SKM-1 (cell line): ENCODE measurements around the gene RAB7B.
"Not testable (repeated sequence)": the region's sequence is repeated elsewhere in the genome, so short reads cannot be mapped to it uniquely, and the experiment has no call there.

Experiments used
- DNase-seq: peaks from one replicate; lab custom pipeline; 2025; ENCODE audit not compliant: unreplicated experiment; lab: John Stamatoyannopoulos, UW

RAB7B gene

GRCh38 chr1:205998457-205999241, 4.5 kb downstream of the RAB7B start:
- DNase-seq: no peak

- DNase-seq: not testable (repeated sequence)
These were observed 6.6 kb downstream of the RAB7B start for GRCh38 chr1:205996641-205997040.

GRCh38 chr1:205994346-205994745, 8.8 kb downstream of the RAB7B start:
- no peak for DNase-seq

- DNase-seq: no peak
These were observed 10.1 kb downstream of the RAB7B start for GRCh38 chr1:205993068-205993467.

GRCh38 chr1:205992218-205992882, 10.8 kb downstream of the RAB7B start:
- DNase-seq: no peak

GRCh38 chr1:205991237-205991636, 12.0 kb downstream of the RAB7B start:
- no peak for DNase-seq

GRCh38 chr1:205990226-205990625, 13.0 kb downstream of the RAB7B start:
- DNase-seq: no peak

GRCh38 chr1:205989786-205990185, 13.4 kb downstream of the RAB7B start:
- no peak for DNase-seq

GRCh38 chr1:205988585-205988995, 14.6 kb downstream of the RAB7B start:
- DNase-seq: no peak

GRCh38 chr1:205986861-205987260, 16.3 kb downstream of the RAB7B start:
- no peak for DNase-seq

GRCh38 chr1:205986292-205986691, 16.9 kb downstream of the RAB7B start:
- no peak for DNase-seq

- DNase-seq: no peak
These were observed 17.7 kb downstream of the RAB7B start for GRCh38 chr1:205985330-205986005.

- peak; percentile 81 for DNase-seq
These were observed 19.1 kb downstream of the RAB7B start for GRCh38 chr1:205983925-205984725.

GRCh38 chr1:205981257-205981656, 21.9 kb downstream of the RAB7B start:
- DNase-seq: no peak

GRCh38 chr1:205980237-205980870, 22.8 kb downstream of the RAB7B start:
- DNase-seq: no peak

GRCh38 chr1:205979301-205979700, 23.9 kb downstream of the RAB7B start:
- no peak for DNase-seq

GRCh38 chr1:205978676-205979075, 24.5 kb downstream of the RAB7B start:
- DNase-seq: no peak

- DNase-seq: peak; percentile 95
These were observed 25.7 kb downstream of the RAB7B start for GRCh38 chr1:205977402-205978014.

- DNase-seq: no peak
These were observed 26.3 kb downstream of the RAB7B start for GRCh38 chr1:205976708-205977401.

GRCh38 chr1:205976036-205976435, 27.2 kb downstream of the RAB7B start:
- no peak for DNase-seq
